OCI-LY7 (cell line): Measurements from ENCODE around the gene TRIM27. TPM values are rescaled to one million over a fixed set of nuclear protein-coding genes. Genes with fewer than 3 reads are reported as not detected.

ENCODE experiments used
- BruUV-seq: library from RNA; stranded (reverse); fragments of 400-500 nt; replicated peaks from 2 replicates; lab custom pipeline; 2021; lab: Mats Ljungman, UMichigan
- CTCF ChIA-PET: fragments of 300-600 bp; sonication (Branson Sonifier 250); formaldehyde crosslinking; loops from one replicate; lab custom pipeline; 2022; ENCODE audit warnings: antibody characterized with exemption; ENCODE audit not compliant: unreplicated experiment; lab: Charles Lee
- POLR2A ChIA-PET: fragments of 300-600 bp; sonication (Branson Sonifier 250); formaldehyde crosslinking; loops from one replicate; lab custom pipeline; 2022; ENCODE audit warnings: antibody characterized with exemption; lab: Charles Lee
- DNase-seq: peaks from one replicate; pipeline ENCODE4 v3.0.0-alpha.2; 2015; ENCODE audit warnings: low spot score
- H2AFZ ChIP-seq: fragments of 200-600 bp; sonication (generic), shearing (Covaris generic); 2 replicates; pipeline ENCODE4 v1.6.1; 2014; ENCODE audit warnings: mild to moderate bottlenecking, antibody characterized with exemption, low read length, moderate library complexity
- H3K27ac ChIP-seq: fragments of 200-600 bp; sonication (generic); 2 replicates; pipeline ENCODE4 v1.5.1; 2014; ENCODE audit warnings: mixed run types, low read depth, mild to moderate bottlenecking, moderate library complexity, low read length, inconsistent platforms; ENCODE audit not compliant: poor library complexity, severe bottlenecking
- H3K36me3 ChIP-seq: fragments of 200-600 bp; sonication (generic); 2 replicates; pipeline ENCODE4 v1.6.1; 2014; ENCODE audit warnings: mild to moderate bottlenecking, antibody characterized with exemption, low read length, moderate library complexity, mixed read lengths; ENCODE audit not compliant: insufficient read depth
- H3K4me1 ChIP-seq: fragments of 200-600 bp; sonication (generic); 2 replicates; pipeline ENCODE4 v1.5.1; 2014; ENCODE audit warnings: mild to moderate bottlenecking, low read length; ENCODE audit not compliant: insufficient read depth, poor library complexity, severe bottlenecking
- H3K4me2 ChIP-seq: fragments of 200-600 bp; sonication (generic); 2 replicates; pipeline ENCODE4 v1.6.1; 2014; ENCODE audit warnings: mild to moderate bottlenecking, low read length
- H3K4me3 ChIP-seq: fragments of 200-600 bp; sonication (generic); 2 replicates; pipeline ENCODE4 v1.5.1; 2014; ENCODE audit warnings: mild to moderate bottlenecking, low read depth, low read length; ENCODE audit not compliant: poor library complexity, severe bottlenecking
- H3K79me2 ChIP-seq: fragments of 200-600 bp; sonication (generic); 2 replicates; pipeline ENCODE4 v1.6.1; 2016; ENCODE audit warnings: low read depth, mild to moderate bottlenecking, low read length, moderate library complexity, mixed read lengths; ENCODE audit not compliant: insufficient read depth
- H3K9me2 ChIP-seq: fragments of 200-600 bp; sonication (generic); 2 replicates; pipeline ENCODE4 v1.6.1; 2016; ENCODE audit warnings: mild to moderate bottlenecking, low read length, mixed read lengths; ENCODE audit not compliant: insufficient read depth
- H3K9me3 ChIP-seq: fragments of 200-600 bp; sonication (generic); 2 replicates; pipeline ENCODE4 v1.6.1; 2014; ENCODE audit warnings: mild to moderate bottlenecking, mixed run types, low read length, mixed read lengths
- H4K20me1 ChIP-seq: fragments of 200-600 bp; sonication (generic); 2 replicates; pipeline ENCODE4 v1.6.1; 2014; ENCODE audit warnings: mild to moderate bottlenecking, antibody characterized with exemption, low read length, moderate library complexity, mixed read lengths; ENCODE audit not compliant: insufficient read depth
- CTCF ChIP-seq: fragments of 200-600 bp; sonication (generic); conservative IDR thresholded peaks from 2 replicates; pipeline ENCODE4 v1.5.1; 2014; ENCODE audit warnings: mild to moderate bottlenecking, antibody characterized with exemption, low read length, moderate library complexity, mixed read lengths
- EZH2phosphoT487 ChIP-seq: fragments of 200-600 bp; sonication (generic); IDR thresholded peaks from 2 replicates; pipeline ENCODE4 v1.6.1; 2018; ENCODE audit warnings: low read depth, borderline replicate concordance, mild to moderate bottlenecking, mixed run types, antibody characterized with exemption, low read length, moderate library complexity, mixed read lengths
- intact Hi-C: fragments of 100-400 bp; cut with micrococcal nuclease; formaldehyde crosslinking; loops from one replicate; pipeline ENCODE4 v1.10.0; 2022; ENCODE audit not compliant: unreplicated experiment
- total RNA-seq, 2 experiments: library from RNA; depleted of rRNA in 1 of 2; stranded (reverse); fragments of >200 nt in 1 of 2; shearing (Covaris generic) in 1 of 2; gene quantifications; 2 replicates each; pipeline ENCODE4 v1.2.3, GENCODE V29; 2014 to 2022

Gene TRIM27
- total RNA-seq, 2 experiments from 2014 or later = 112 to 130 TPM

GRCh38 chr6:28895131-28895812 lies 28.5 kb downstream of the TRIM27 start:
- peaks cover 15% of the 10 kb centered on the region for H3K36me3 ChIP-seq
- POLR2A ChIA-PET = interaction anchor here (0.5 to 7.9 kb wide), 11 partner anchors 12 to 1826 kb away, joined by 3 to 64 read pairs (median 5); no protein-coding TSS in a partner anchor
- TSS peak; percentile 85 for BruUV-seq
- H2AFZ ChIP-seq = peak overlapping the region; percentile 58; the same call in 1 of the 2 replicates
- H3K4me2 ChIP-seq = peak overlapping the region; percentile 97
- no peaks in the 10 kb centered on the region for H3K9me2 ChIP-seq
- peak overlapping the region; percentile 92 for H3K27ac ChIP-seq
- CTCF ChIA-PET = interaction anchor here (0.6 to 1.3 kb wide), 4 partner anchors 11 to 56 kb away, joined by 3 to 4 read pairs (median 4); no protein-coding TSS in a partner anchor
- peaks cover 18% of the 10 kb centered on the region for H3K4me1 ChIP-seq
- DNase-seq = peak; percentile 97
- H3K79me2 ChIP-seq = no peaks in the 10 kb centered on the region
- no peaks in the 10 kb centered on the region for H3K9me3 ChIP-seq
- no peak for TF ChIP-seq CTCF
- no peak for TF ChIP-seq EZH2phosphoT487
- H4K20me1 ChIP-seq = no peaks in the 10 kb centered on the region
- H3K4me3 ChIP-seq = peak overlapping the region; percentile 92
- intact Hi-C loops = no loop called here

- H3K9me3 ChIP-seq = no peaks in the 10 kb centered on the region
- TF ChIP-seq EZH2phosphoT487 = no peak
- no peak for TF ChIP-seq CTCF
- H3K9me2 ChIP-seq = no peaks in the 10 kb centered on the region
- BruUV-seq = no TSS peak
- H4K20me1 ChIP-seq = no peaks in the 10 kb centered on the region
- CTCF ChIA-PET = no interaction called here
- H3K79me2 ChIP-seq = no peaks in the 10 kb centered on the region
- peaks cover 28% of the 10 kb centered on the region for H3K4me1 ChIP-seq
- no peak overlapping the region for H3K4me3 ChIP-seq
- DNase-seq = no peak
- H3K4me2 ChIP-seq = no peak overlapping the region
- H3K36me3 ChIP-seq = no peaks in the 10 kb centered on the region
- POLR2A ChIA-PET = interaction anchor here (0.6 to 7.9 kb wide), 7 partner anchors 10 to 108 kb away, joined by 3 to 64 read pairs (median 5); partner anchors contain the start of gene TRIM27
- H3K27ac ChIP-seq = no peak overlapping the region
- intact Hi-C loops = no loop called here
- peak overlapping the region; percentile 30; the same call in 1 of the 2 replicates for H2AFZ ChIP-seq
Measured at GRCh38 chr6:28893172-28893799, 30.5 kb downstream of the TRIM27 start.
